Neural cell (in vitro differentiated cells): ENCODE measurements around the gene ADARB2. TPM values are rescaled to one million over a fixed set of nuclear protein-coding genes. Genes with fewer than 3 reads are reported as not detected.

Experiments
- H2AFZ ChIP-seq: fragments of 200-600, 300-800 bp; sonication (generic), shearing (Covaris generic); 2 replicates; pipeline ENCODE4 v1.6.0; 2014; ENCODE audit warnings: low read depth, mild to moderate bottlenecking, antibody characterized with exemption, low read length, moderate library complexity
- H3F3A ChIP-seq: fragments of 200-600 bp; shearing (Covaris generic); 2 replicates; pipeline ENCODE4 v1.6.1; 2016; ENCODE audit warnings: mild to moderate bottlenecking, moderate library complexity, mixed read lengths, antibody characterized with exemption, low read length; ENCODE audit not compliant: insufficient read depth, poor library complexity, severe bottlenecking
- H3K27ac ChIP-seq: fragments of 200-600, 300-800 bp; sonication (generic), shearing (Covaris generic); 2 replicates; pipeline ENCODE4 v1.5.1; 2014; ENCODE audit warnings: mild to moderate bottlenecking, low read length, moderate library complexity
- H3K27me3 ChIP-seq: fragments of 300-800, 200-600 bp; sonication (generic), shearing (Covaris generic); 2 replicates; pipeline ENCODE4 v1.6.0; 2014; ENCODE audit warnings: mild to moderate bottlenecking, low read depth, low read length, moderate library complexity; ENCODE audit not compliant: insufficient read depth
- H3K36me3 ChIP-seq: fragments of 300-800, 200-600 bp; sonication (generic), shearing (Covaris generic); 2 replicates; pipeline ENCODE4 v1.5.1; 2014; ENCODE audit warnings: mild to moderate bottlenecking, antibody characterized with exemption, low read length, moderate library complexity; ENCODE audit not compliant: insufficient read depth
- H3K4me2 ChIP-seq: fragments of 300-800, 200-600 bp; sonication (generic), shearing (Covaris generic); 2 replicates; pipeline ENCODE4 v1.6.0; 2014; ENCODE audit warnings: mild to moderate bottlenecking, low read length
- H3K4me3 ChIP-seq: fragments of 300-800, 200-600 bp; sonication (generic), shearing (Covaris generic); 2 replicates; pipeline ENCODE4 v1.5.1; 2014; ENCODE audit warnings: mild to moderate bottlenecking, low read length, moderate library complexity
- H3K79me2 ChIP-seq: fragments of 200-600 bp; shearing (Covaris generic); replicated peaks from 2 replicates; pipeline ENCODE4 v1.6.0; 2014; ENCODE audit warnings: mild to moderate bottlenecking, low read length, moderate library complexity; ENCODE audit not compliant: insufficient read depth
- H3K9ac ChIP-seq: fragments of 300-800, 200-600 bp; sonication (generic), shearing (Covaris generic); 2 replicates; pipeline ENCODE4 v1.6.1; 2016; ENCODE audit warnings: mild to moderate bottlenecking, low read length, mixed read lengths
- H3K9me2 ChIP-seq: fragments of 200-600 bp; shearing (Covaris generic); 2 replicates; pipeline ENCODE4 v1.6.1; 2016; ENCODE audit warnings: mild to moderate bottlenecking, low read length, mixed read lengths; ENCODE audit not compliant: insufficient read depth
- H3K9me3 ChIP-seq: fragments of 200-600, 300-800 bp; sonication (generic), shearing (Covaris generic); 2 replicates; pipeline ENCODE4 v1.6.1; 2016; ENCODE audit warnings: mild to moderate bottlenecking, mixed run types, low read length, moderate library complexity, mixed read lengths
- H4K20me1 ChIP-seq: fragments of 200-600 bp; shearing (Covaris generic); 2 replicates; pipeline ENCODE4 v1.6.1; 2016; ENCODE audit warnings: mild to moderate bottlenecking, mixed run types; ENCODE audit not compliant: insufficient read depth
- CTCF ChIP-seq: fragments of 450-650 bp; IDR thresholded peaks from 2 replicates; pipeline ENCODE4 v1.5.1; 2014; ENCODE audit warnings: antibody characterized with exemption, mild to moderate bottlenecking, moderate library complexity; ENCODE audit not compliant: poor library complexity, severe bottlenecking
- EP300 ChIP-seq: fragments of 450-650 bp; conservative IDR thresholded peaks from 2 replicates; pipeline ENCODE4 v1.6.1; 2014; ENCODE audit warnings: antibody characterized with exemption, mild to moderate bottlenecking, moderate library complexity; ENCODE audit not compliant: poor library complexity, severe bottlenecking
- EZH2 ChIP-seq: fragments of 200-600, 300-800 bp; shearing (Covaris generic), sonication (generic); IDR thresholded peaks from 2 replicates; pipeline ENCODE4 v1.6.1; 2014; ENCODE audit warnings: antibody characterized with exemption, low read length, borderline replicate concordance, mild to moderate bottlenecking; ENCODE audit not compliant: insufficient read depth, poor library complexity, severe bottlenecking
- MXI1 ChIP-seq: fragments of 450-650 bp; conservative IDR thresholded peaks from 2 replicates; pipeline ENCODE4 v1.6.1; 2014; ENCODE audit warnings: antibody characterized with exemption, mild to moderate bottlenecking; ENCODE audit not compliant: poor library complexity, severe bottlenecking
- POLR2AphosphoS5 ChIP-seq: IDR thresholded peaks from 2 replicates; pipeline ENCODE4 v1.6.1; 2012
- RAD21 ChIP-seq: fragments of 450-650 bp; conservative IDR thresholded peaks from 2 replicates; pipeline ENCODE4 v1.6.1; 2014; ENCODE audit warnings: antibody characterized with exemption, mild to moderate bottlenecking, moderate library complexity
- REST ChIP-seq: IDR thresholded peaks from 2 replicates; pipeline ENCODE4 v1.6.1; 2012; ENCODE audit warnings: borderline replicate concordance
- SMC3 ChIP-seq: fragments of 450-650 bp; conservative IDR thresholded peaks from 2 replicates; pipeline ENCODE4 v1.6.1; 2014; ENCODE audit warnings: antibody characterized with exemption, mild to moderate bottlenecking, moderate library complexity; ENCODE audit not compliant: poor library complexity
- TAF1 ChIP-seq: IDR thresholded peaks from 2 replicates; pipeline ENCODE4 v1.6.1; 2012; ENCODE audit warnings: low read depth
- polyA plus RNA-seq: library from polyadenylated mRNA; depleted of rRNA; stranded (reverse); fragments of >200 nt; gene quantifications from 2 replicates; pipeline ENCODE4 v1.2.3, GENCODE V29; 2014

Gene ADARB2
- polyA plus RNA-seq, 1 donor from 2014 or later: 3.6 TPM

GRCh38 chr10:1504286-1504685 lies 233.0 kb downstream of the ADARB2 start:
- H3K27me3 ChIP-seq: no peaks in the 10 kb centered on the region
- no peaks in the 10 kb centered on the region for H3K36me3 ChIP-seq
- no peak overlapping the region for H3K4me3 ChIP-seq
- H3K9ac ChIP-seq: no peak overlapping the region
- H3K9me2 ChIP-seq: no peaks in the 10 kb centered on the region
- no peak overlapping the region for H2AFZ ChIP-seq
- H3F3A ChIP-seq: no peaks in the 10 kb centered on the region
- H3K4me2 ChIP-seq: no peak overlapping the region
- H4K20me1 ChIP-seq: no peaks in the 10 kb centered on the region
- H3K27ac ChIP-seq: no peak overlapping the region
- no peaks in the 10 kb centered on the region for H3K79me2 ChIP-seq
- no peak for TF ChIP-seq POLR2AphosphoS5
- no peak for TF ChIP-seq TAF1
- TF ChIP-seq REST: no peak
- no peak for TF ChIP-seq CTCF
- TF ChIP-seq EP300: no peak
- no peak for TF ChIP-seq RAD21
- no peak for TF ChIP-seq SMC3
- no peak for TF ChIP-seq EZH2
- no peak for TF ChIP-seq MXI1
- H3K9me3 ChIP-seq: no peaks in the 10 kb centered on the region

- Histone ChIP-seq H3K9me2 (no peaks in the 10 kb centered on the region), H3K4me2 (no peak overlapping the region), H3K79me2 (no peaks in the 10 kb centered on the region), H3F3A (no peaks in the 10 kb centered on the region), H3K27ac (no peak overlapping the region), H2AFZ (no peak overlapping the region), H3K9me3 (no peaks in the 10 kb centered on the region), H3K9ac (no peak overlapping the region), H4K20me1 (no peaks in the 10 kb centered on the region), H3K4me3 (no peak overlapping the region), H3K36me3 (no peaks in the 10 kb centered on the region), H3K27me3 (no peaks in the 10 kb centered on the region)
- no peak for TF ChIP-seq EP300
- no peak for TF ChIP-seq CTCF
- TF ChIP-seq SMC3: no peak
- no peak for TF ChIP-seq EZH2
- TF ChIP-seq MXI1: no peak
- TF ChIP-seq RAD21: no peak
- no peak for TF ChIP-seq REST
- TF ChIP-seq POLR2AphosphoS5: no peak
- no peak for TF ChIP-seq TAF1
Measured at GRCh38 chr10:1502451-1502850, 234.9 kb downstream of the ADARB2 start.
